IPS-18c (cell line): Measurements from ENCODE around the gene SCUBE2.
"Not testable (repeated sequence)": the region's sequence is repeated elsewhere in the genome, so short reads cannot be mapped to it uniquely, and the experiment has no call there.

Experiments used
- H3K4me3 ChIP-seq: 2 replicates; pipeline ENCODE4 v1.7.0; 2013; ENCODE audit warnings: low read depth, mild to moderate bottlenecking, low read length, moderate library complexity; ENCODE audit not compliant: insufficient read depth
- H3K9me3 ChIP-seq: one replicate; pipeline ENCODE4 v1.6.1; 2013; ENCODE audit warnings: mild to moderate bottlenecking, low read length, moderate library complexity; ENCODE audit not compliant: control insufficient read depth, insufficient read depth

Gene SCUBE2

GRCh38 chr11:9037963-9038362 is 53.4 kb downstream of the SCUBE2 start:
- Histone ChIP-seq H3K9me3 (peaks cover 2% of the 10 kb centered on the region), H3K4me3 (no peak overlapping the region)

- peaks cover 2% of the 10 kb centered on the region for H3K9me3 ChIP-seq
Observed at GRCh38 chr11:9037046-9037780, 54.2 kb downstream of the SCUBE2 start.

DNA sequence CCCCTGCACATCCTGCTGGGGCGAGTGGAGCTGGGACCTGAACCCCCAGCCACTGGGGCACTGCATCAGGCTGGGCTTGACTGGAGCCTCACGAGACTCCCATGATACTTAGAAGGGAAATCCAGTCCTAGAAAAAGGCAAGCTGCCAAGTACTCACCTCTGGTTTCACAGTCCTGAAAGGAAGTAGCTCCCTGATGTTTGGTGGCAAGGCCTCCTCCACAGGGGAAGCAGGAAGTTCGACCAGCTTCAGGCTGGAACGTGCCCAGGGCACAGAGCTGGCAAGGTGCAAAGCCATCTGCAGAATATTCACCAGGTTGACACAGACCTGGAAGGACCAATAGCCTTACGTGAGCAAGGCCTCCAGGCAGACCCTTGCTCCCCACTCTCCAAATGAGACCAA is 60.8 kb downstream of the SCUBE2 start:
- no peak overlapping the region for H3K4me3 ChIP-seq

More at GRCh38 chr11:9037046-9037780, 54.2 kb downstream of the SCUBE2 start:
- H3K4me3 ChIP-seq, result no peak overlapping the region

GRCh38 chr11:9029422-9029821 is 62.0 kb downstream of the SCUBE2 start:
- Histone ChIP-seq H3K4me3 (no peak overlapping the region), H3K9me3 (no peaks in the 10 kb centered on the region)

More for the DNA sequence above, 60.8 kb downstream of the SCUBE2 start:
- no peaks in the 10 kb centered on the region for H3K9me3 ChIP-seq

DNA sequence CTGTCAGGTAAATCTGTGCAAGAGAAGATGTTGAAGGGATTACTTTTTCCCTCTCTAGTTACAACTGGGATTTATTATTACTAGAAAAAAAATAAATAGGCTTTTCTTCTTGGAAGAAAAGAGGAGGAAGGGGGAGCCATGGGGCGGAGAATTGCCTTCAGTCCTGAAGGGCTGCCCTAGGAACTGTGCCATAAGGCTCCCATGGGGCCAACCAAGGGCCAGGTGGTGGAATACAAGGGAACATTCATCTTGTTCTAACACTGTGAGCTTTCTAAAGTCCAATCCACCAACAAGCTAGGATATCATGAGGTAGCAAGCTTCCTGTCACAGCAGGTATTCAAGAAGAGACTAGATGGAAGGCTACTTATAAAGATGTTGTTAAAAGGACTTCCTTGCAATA is 62.8 kb downstream of the SCUBE2 start:
- Histone ChIP-seq H3K4me3 (no peak overlapping the region), H3K9me3 (no peaks in the 10 kb centered on the region)

DNA sequence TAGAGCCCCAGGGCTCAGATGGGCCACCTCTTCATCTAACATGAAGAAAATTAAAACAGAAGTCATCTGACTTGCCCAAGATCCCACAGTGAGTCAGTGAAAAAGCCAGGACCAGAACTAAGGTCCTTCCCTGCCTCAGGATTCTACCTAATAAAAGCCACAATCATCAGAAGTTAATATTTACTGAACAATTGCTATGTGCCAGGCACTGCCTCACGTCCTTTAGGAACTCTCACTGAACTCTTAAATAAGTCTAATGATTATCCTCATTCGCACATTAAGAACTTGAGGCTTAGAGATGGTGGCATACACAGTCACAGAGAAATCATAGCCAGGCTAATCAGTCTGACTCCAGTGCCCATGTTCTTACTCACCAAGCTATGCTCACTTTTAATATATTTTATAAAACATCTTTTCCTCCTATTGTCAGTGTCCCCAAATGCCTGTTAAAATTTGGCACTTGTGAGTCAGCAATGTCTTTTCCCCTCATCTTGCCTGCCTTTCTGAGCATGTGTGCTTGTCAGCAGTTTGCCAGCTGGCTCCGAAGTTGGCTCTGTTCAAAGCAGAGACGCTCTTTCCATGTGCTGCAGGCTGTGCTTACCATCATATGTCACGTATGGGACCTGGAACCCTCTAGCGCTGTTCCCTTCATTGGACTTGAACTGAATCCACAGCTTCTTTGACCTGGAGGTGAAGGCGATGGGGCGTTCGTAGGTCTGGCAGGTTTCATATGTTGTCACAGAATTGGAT is 66.1 kb downstream of the SCUBE2 start:
- H3K9me3 ChIP-seq, result no peaks in the 10 kb centered on the region
- no peak overlapping the region for H3K4me3 ChIP-seq

GRCh38 chr11:9022961-9023680 is 68.3 kb downstream of the SCUBE2 start:
- H3K4me3 ChIP-seq, result no peak overlapping the region
- H3K9me3 ChIP-seq, result no peaks in the 10 kb centered on the region

GRCh38 chr11:9020916-9021315 is 70.5 kb downstream of the SCUBE2 start:
- Histone ChIP-seq H3K4me3 (no peak overlapping the region), H3K9me3 (no peaks in the 10 kb centered on the region)

GRCh38 chr11:9019861-9020260 is 71.5 kb downstream of the SCUBE2 start:
- Histone ChIP-seq H3K9me3 (no peaks in the 10 kb centered on the region), H3K4me3 (no peak overlapping the region)

DNA sequence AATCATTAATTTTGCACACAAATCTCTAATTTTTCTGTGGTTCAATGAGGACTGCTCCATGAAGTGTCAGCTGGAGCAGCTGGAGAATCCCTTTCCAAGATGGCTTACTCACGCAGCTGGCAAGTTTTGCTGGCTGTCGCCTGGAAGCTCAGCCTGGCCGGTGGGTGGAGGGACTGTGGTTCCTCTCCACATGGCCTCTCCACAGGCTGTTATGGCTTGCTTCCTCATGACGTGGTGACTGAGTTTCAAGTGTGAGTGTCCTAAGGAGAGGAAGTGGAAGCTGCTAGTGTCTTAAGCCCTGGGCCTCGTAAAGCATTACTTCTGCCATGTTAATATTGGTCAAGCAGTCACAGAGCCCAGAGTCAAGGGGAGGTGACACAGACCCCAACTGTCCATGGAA is 73.6 kb downstream of the SCUBE2 start:
- H3K4me3 ChIP-seq, result no peak overlapping the region
- H3K9me3 ChIP-seq, result no peaks in the 10 kb centered on the region

GRCh38 chr11:9016916-9017642 is 74.3 kb downstream of the SCUBE2 start:
- Histone ChIP-seq H3K4me3 (no peak overlapping the region), H3K9me3 (no peaks in the 10 kb centered on the region)

DNA sequence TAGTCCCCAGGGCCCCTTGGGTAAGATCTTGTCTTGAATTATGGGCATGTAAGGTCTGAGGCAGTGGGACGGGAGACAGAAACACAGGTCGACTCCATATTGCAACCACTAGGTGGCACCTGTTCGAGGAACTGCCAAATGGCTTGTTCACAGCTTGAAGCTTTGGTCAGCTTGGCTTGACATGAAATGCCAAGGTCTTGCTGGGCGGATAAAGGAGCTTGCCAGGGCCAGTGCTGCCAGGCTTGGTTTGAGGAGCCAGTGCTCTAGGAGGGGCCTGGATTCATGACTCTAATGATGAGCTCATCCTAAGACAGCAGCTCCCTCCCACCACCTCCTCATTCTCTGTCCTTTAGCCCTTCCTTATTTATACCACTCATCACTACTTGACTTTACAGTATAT is 75.7 kb downstream of the SCUBE2 start:
- Histone ChIP-seq H3K9me3 (no peaks in the 10 kb centered on the region), H3K4me3 (no peak overlapping the region)

- Histone ChIP-seq H3K4me3 (no peak overlapping the region), H3K9me3 (no peaks in the 10 kb centered on the region)
Observed at GRCh38 chr11:9014826-9015225, 76.6 kb downstream of the SCUBE2 start.

GRCh38 chr11:9013373-9013772 is 78.0 kb downstream of the SCUBE2 start:
- no peaks in the 10 kb centered on the region for H3K9me3 ChIP-seq
- no peak overlapping the region for H3K4me3 ChIP-seq

DNA sequence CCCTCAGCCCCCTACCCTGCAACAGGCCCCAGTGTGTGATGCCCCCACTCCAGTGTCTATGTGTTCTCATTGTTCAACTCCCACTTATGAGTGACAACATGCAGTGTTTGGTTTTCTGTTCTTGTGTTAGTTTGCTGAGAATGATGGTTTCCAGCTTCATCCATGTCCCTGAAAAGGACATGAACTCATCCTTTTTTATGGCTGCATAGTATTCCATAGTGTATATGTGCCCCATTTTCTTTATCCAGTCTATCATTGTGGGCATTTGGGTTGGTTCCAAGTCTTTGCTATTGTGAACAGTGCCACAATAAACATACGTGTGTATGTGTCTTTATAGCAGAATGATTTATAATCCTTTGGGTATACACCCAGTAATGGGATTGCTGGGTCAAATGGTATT is 81.9 kb downstream of the SCUBE2 start:
- H3K4me3 ChIP-seq, H3K9me3 ChIP-seq: not testable (repeated sequence)

GRCh38 chr11:9008661-9009060 is 82.7 kb downstream of the SCUBE2 start:
- H3K4me3 ChIP-seq, result no peak overlapping the region
- no peaks in the 10 kb centered on the region for H3K9me3 ChIP-seq

DNA sequence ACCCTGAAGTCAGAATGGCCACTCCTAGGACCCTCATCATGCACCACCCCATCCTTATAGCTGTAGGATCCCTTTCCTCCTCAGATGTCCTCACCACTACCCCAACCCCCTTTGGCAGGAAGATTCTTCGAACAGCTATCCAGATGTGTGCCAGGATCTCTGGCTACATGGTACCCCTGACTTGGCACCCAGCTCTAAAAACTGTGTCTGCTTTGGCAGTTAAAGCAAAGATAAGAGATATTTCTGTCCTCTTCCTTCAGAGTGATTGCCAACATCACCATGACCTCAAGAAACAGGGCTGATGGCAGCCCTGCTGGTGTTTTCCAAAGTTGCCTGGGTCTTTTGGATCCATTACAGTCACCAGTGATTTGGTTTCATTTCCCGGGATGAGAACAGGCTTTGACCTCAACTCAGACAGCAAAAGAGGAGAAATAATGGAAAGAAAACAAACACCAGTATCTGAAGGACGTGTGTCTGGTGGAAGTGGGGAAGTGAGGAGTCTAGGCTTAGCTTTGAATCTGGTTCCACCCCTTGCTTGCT is 83.3 kb downstream of the SCUBE2 start:
- H3K9me3 ChIP-seq, result no peaks in the 10 kb centered on the region

More for the DNA sequence above, 83.3 kb downstream of the SCUBE2 start:
- no peak overlapping the region for H3K4me3 ChIP-seq
